ENCODE results near the gene PRPF19.

GRCh38 chr11:60876168-60876485 lies 30.3 kb downstream of the PRPF19 start:
- TF ChIP-seq SUZ12 (IDR thresholded peaks at IDR 0.05; ENCODE audit: extremely low read depth, insufficient read depth, insufficient read length) (no peak), YY1 (IDR thresholded peaks at IDR 0.05; ENCODE audit: insufficient read depth, insufficient read length) (no peak)

Data from NT2/D1 (cell line).